IMR-90 (cell line): ENCODE data around the gene TMEM184C.

Source experiments
- MAZ ChIP-seq: IDR thresholded peaks from 2 replicates; pipeline ENCODE4 v1.6.1; 2012; ENCODE audit warnings: low read depth, mild to moderate bottlenecking, low read length, improper control_type of control experiment, moderate library complexity, borderline replicate concordance
- NFE2L2 ChIP-seq: fragments of 150-350 bp; IDR thresholded peaks from 2 replicates; pipeline ENCODE4 v1.6.1; 2016; ENCODE audit warnings: low read depth, mild to moderate bottlenecking, low read length
- POLR2A ChIP-seq: IDR thresholded peaks from 2 replicates; pipeline ENCODE4 v1.6.1; 2012; ENCODE audit warnings: mild to moderate bottlenecking, low read depth, low read length
- RAD21 ChIP-seq: IDR thresholded peaks from 2 replicates; pipeline ENCODE4 v1.6.1; 2012; ENCODE audit warnings: low read length, improper control_type of control experiment
- RFX5 ChIP-seq: IDR thresholded peaks from 2 replicates; pipeline ENCODE4 v1.8.0; 2012; ENCODE audit warnings: low read depth, mild to moderate bottlenecking, low read length, moderate library complexity
- SMC3 ChIP-seq: fragments of 150-350 bp; IDR thresholded peaks from 2 replicates; pipeline ENCODE4 v1.6.1; 2016; ENCODE audit warnings: low read depth, mild to moderate bottlenecking, antibody characterized with exemption, low read length, moderate library complexity
- TF ChIP-seq, protein P1 (sequence below): conservative IDR thresholded peaks from 2 replicates; pipeline ENCODE4 v1.5.1; 2012; ENCODE audit warnings: mild to moderate bottlenecking, low read depth, low read length, improper control_type of control experiment
- TF ChIP-seq, protein P2 (sequence below): fragments of 150-350 bp; IDR thresholded peaks from 2 replicates; pipeline ENCODE4 v1.6.1; 2017; ENCODE audit warnings: mild to moderate bottlenecking, antibody characterized with exemption, low read length, low read depth

- TF ChIP-seq RFX5 = no peak
- TF ChIP-seq, protein P1, sequence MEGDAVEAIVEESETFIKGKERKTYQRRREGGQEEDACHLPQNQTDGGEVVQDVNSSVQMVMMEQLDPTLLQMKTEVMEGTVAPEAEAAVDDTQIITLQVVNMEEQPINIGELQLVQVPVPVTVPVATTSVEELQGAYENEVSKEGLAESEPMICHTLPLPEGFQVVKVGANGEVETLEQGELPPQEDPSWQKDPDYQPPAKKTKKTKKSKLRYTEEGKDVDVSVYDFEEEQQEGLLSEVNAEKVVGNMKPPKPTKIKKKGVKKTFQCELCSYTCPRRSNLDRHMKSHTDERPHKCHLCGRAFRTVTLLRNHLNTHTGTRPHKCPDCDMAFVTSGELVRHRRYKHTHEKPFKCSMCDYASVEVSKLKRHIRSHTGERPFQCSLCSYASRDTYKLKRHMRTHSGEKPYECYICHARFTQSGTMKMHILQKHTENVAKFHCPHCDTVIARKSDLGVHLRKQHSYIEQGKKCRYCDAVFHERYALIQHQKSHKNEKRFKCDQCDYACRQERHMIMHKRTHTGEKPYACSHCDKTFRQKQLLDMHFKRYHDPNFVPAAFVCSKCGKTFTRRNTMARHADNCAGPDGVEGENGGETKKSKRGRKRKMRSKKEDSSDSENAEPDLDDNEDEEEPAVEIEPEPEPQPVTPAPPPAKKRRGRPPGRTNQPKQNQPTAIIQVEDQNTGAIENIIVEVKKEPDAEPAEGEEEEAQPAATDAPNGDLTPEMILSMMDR = no peak
- TF ChIP-seq RAD21 = no peak
- TF ChIP-seq NFE2L2 = no peak
- TF ChIP-seq, protein P2, sequence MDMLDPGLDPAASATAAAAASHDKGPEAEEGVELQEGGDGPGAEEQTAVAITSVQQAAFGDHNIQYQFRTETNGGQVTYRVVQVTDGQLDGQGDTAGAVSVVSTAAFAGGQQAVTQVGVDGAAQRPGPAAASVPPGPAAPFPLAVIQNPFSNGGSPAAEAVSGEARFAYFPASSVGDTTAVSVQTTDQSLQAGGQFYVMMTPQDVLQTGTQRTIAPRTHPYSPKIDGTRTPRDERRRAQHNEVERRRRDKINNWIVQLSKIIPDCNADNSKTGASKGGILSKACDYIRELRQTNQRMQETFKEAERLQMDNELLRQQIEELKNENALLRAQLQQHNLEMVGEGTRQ = no peak
- TF ChIP-seq MAZ = no peak
- TF ChIP-seq POLR2A = no peak
- no peak for TF ChIP-seq SMC3
Observed at GRCh38 chr4:147689067-147689466, 71.9 kb downstream of the TMEM184C start.
